ENCODE data around the gene LRFN3.

- TF ChIP-seq EZH2 (optimal IDR thresholded peaks at IDR 0.05; ENCODE audit: low read depth, low read length) = no peak
- TF ChIP-seq, protein P1, sequence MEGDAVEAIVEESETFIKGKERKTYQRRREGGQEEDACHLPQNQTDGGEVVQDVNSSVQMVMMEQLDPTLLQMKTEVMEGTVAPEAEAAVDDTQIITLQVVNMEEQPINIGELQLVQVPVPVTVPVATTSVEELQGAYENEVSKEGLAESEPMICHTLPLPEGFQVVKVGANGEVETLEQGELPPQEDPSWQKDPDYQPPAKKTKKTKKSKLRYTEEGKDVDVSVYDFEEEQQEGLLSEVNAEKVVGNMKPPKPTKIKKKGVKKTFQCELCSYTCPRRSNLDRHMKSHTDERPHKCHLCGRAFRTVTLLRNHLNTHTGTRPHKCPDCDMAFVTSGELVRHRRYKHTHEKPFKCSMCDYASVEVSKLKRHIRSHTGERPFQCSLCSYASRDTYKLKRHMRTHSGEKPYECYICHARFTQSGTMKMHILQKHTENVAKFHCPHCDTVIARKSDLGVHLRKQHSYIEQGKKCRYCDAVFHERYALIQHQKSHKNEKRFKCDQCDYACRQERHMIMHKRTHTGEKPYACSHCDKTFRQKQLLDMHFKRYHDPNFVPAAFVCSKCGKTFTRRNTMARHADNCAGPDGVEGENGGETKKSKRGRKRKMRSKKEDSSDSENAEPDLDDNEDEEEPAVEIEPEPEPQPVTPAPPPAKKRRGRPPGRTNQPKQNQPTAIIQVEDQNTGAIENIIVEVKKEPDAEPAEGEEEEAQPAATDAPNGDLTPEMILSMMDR (IDR thresholded peaks at IDR 0.05; ENCODE audit: low read length) = no peak
- no peak for TF ChIP-seq EZH2phosphoT487 (IDR thresholded peaks at IDR 0.05; ENCODE audit: low read length)
Measured at GRCh38 chr19:35944556-35944955, 8.4 kb downstream of the LRFN3 start.
